K562 (cell line): ENCODE results near the gene FSTL4. TPM values are rescaled to one million over a fixed set of nuclear protein-coding genes. Genes with fewer than 3 reads are reported as not detected.

Source experiments
- ATAC-seq: fragments of 200-7000 bp; cut with Tn5 transposase; 3 replicates; pipeline ENCODE4 v1.9.1; 2020; ENCODE audit warnings: moderate library complexity
- BruUV-seq: library from RNA; stranded (reverse); fragments of 400-500 nt; replicated peaks from 2 replicates; lab custom pipeline; 2021; lab: Mats Ljungman, UMichigan
- CTCF ChIA-PET: fragments of 300-600 bp; formaldehyde crosslinking; extraction: SDS; loops from one replicate; lab custom pipeline; 2021; ENCODE audit warnings: low intra/inter-chr PET ratio; lab: Yijun Ruan, JAX
- POLR2A ChIA-PET: fragments of 300-600, 350-650 bp; sonication (Branson Sonifier 250); formaldehyde crosslinking; extraction: SDS; loops from one replicate; lab custom pipeline; 2021; ENCODE audit warnings: antibody characterized with exemption, inconsistent platforms; lab: Yijun Ruan, JAX
- DNase-seq, 4 experiments: peaks; one replicate each; pipeline versions ENCODE4 v3.0.0 to v3.0.0-alpha.2; 2011 to 2018; ENCODE audit warnings: low spot score in 3 of 4, mixed read lengths in 3 of 4; ENCODE audit errors: extremely low read depth in 1 of 4
- FAIRE-seq: peaks from 2 replicates; lab custom pipeline; 2011; peaks lifted over from hg19 to GRCh38; lab: Jason Lieb, UNC
- H2AFZ ChIP-seq: 2 replicates; pipeline ENCODE4 v1.6.0; 2011; ENCODE audit warnings: low read depth, low read length, control low read depth, inconsistent platforms
- H3K27ac ChIP-seq: fragments of 200-600 bp; 3 replicates; pipeline ENCODE4 v1.8.0; 2011; ENCODE audit warnings: low read depth, mild to moderate bottlenecking, control low read depth, inconsistent platforms, low read length, moderate library complexity, mixed read lengths; ENCODE audit errors: extremely low read depth
- H3K27me3 ChIP-seq, 2 experiments: fragments of 300-600 bp in 1 of 2; 2 replicates in 1 of 2; 3 replicates in 1 of 2; pipeline versions ENCODE4 v1.6.0 to v1.8.0; 2011; ENCODE audit warnings: inconsistent platforms in 2 of 2, low read length in 2 of 2, mild to moderate bottlenecking in 1 of 2, mixed read lengths in 1 of 2, moderate library complexity in 1 of 2; ENCODE audit not compliant: control insufficient read depth in 2 of 2, insufficient read depth in 2 of 2
- H3K36me3 ChIP-seq: fragments of 300-600 bp; 3 replicates; pipeline ENCODE4 v1.8.0; 2011; ENCODE audit warnings: mild to moderate bottlenecking, low read length, inconsistent platforms; ENCODE audit not compliant: control insufficient read depth, insufficient read depth
- H3K4me1 ChIP-seq, 2 experiments: fragments of 200-600 bp in 1 of 2; replicated peaks in 1 of 2; 2 replicates in 1 of 2; 3 replicates in 1 of 2; pipeline versions ENCODE4 v1.5.1 to v1.8.0; 2011; ENCODE audit warnings: inconsistent platforms in 2 of 2, low read length in 2 of 2, mild to moderate bottlenecking in 1 of 2, mixed read lengths in 1 of 2, moderate library complexity in 1 of 2; ENCODE audit not compliant: control insufficient read depth in 2 of 2, insufficient read depth in 2 of 2
- H3K4me2 ChIP-seq: 2 replicates; pipeline ENCODE4 v1.6.1; 2011; ENCODE audit warnings: low read length, control low read depth, inconsistent platforms, mixed read lengths; ENCODE audit not compliant: insufficient read depth
- H3K4me3 ChIP-seq: fragments of 200-600 bp; sonication (generic), shearing (Covaris generic); 2 replicates; pipeline ENCODE4 v1.5.1; 2016; ENCODE audit warnings: control low read depth, inconsistent platforms
- H3K79me2 ChIP-seq: fragments of 200-600 bp; 3 replicates; pipeline ENCODE4 v1.8.0; 2011; ENCODE audit warnings: low read length, inconsistent platforms; ENCODE audit not compliant: control insufficient read depth, insufficient read depth
- H3K9ac ChIP-seq, 2 experiments: 2 replicates each; pipeline versions ENCODE4 v1.6.0 to v1.6.1; 2011; ENCODE audit warnings: low read depth in 2 of 2, low read length in 2 of 2, control low read depth in 1 of 2, inconsistent platforms in 1 of 2, mild to moderate bottlenecking in 1 of 2, mixed read lengths in 1 of 2; ENCODE audit not compliant: insufficient read depth in 1 of 2
- H3K9me1 ChIP-seq: one replicate; pipeline ENCODE4 v1.6.0; 2011; ENCODE audit warnings: inconsistent platforms, mild to moderate bottlenecking, low read length, moderate library complexity; ENCODE audit not compliant: control insufficient read depth, insufficient read depth
- H3K9me3 ChIP-seq: replicated peaks from 2 replicates; pipeline ENCODE4 v1.5.1; 2011; ENCODE audit warnings: low read depth, low read length, inconsistent platforms; ENCODE audit not compliant: control insufficient read depth, insufficient read depth
- H4K20me1 ChIP-seq: replicated peaks from 2 replicates; pipeline ENCODE4 v1.6.1; 2011; ENCODE audit warnings: low read length, inconsistent platforms, mixed read lengths; ENCODE audit not compliant: control insufficient read depth, insufficient read depth
- FOXA3 ChIP-seq, 2 experiments: fragments of 450-650 bp in 1 of 2; sonication (generic) in 1 of 2; formaldehyde crosslinking; IDR thresholded peaks in 1 of 2; conservative IDR thresholded peaks in 1 of 2; 2 replicates each; pipeline versions ENCODE4 v1.4.0 to v1.8.0; 2020 to 2022; ENCODE audit warnings: mild to moderate bottlenecking in 2 of 2, missing genetic modification reagents in 1 of 2
- KLF1 ChIP-seq: fragments of 450-650 bp; IDR thresholded peaks from 2 replicates; pipeline ENCODE4 v1.6.1; 2016; ENCODE audit warnings: missing genetic modification characterization, missing compliant biosample characterization
- NELFE ChIP-seq: IDR thresholded peaks from 2 replicates; pipeline ENCODE4 v1.6.1; 2011; ENCODE audit warnings: mild to moderate bottlenecking; ENCODE audit not compliant: insufficient read depth, insufficient read length
- RBM22 ChIP-seq: fragments of 200-400 bp; formaldehyde crosslinking; IDR thresholded peaks from 2 replicates; pipeline ENCODE4 v1.6.1; 2018; ENCODE audit warnings: low read length, low read depth; ENCODE audit not compliant: poor library complexity, severe bottlenecking
- TCFL5 ChIP-seq: fragments of 250-450 bp; sonication (Bioruptor Pico); conservative IDR thresholded peaks from 2 replicates; pipeline ENCODE4 v1.6.1; 2021; ENCODE audit warnings: mild to moderate bottlenecking, moderate library complexity, matching md5 sums
- ZBTB5 ChIP-seq: fragments of 450-650 bp; IDR thresholded peaks from 2 replicates; pipeline ENCODE4 v1.6.1; 2017; ENCODE audit warnings: antibody characterized with exemption
- WGBS: fragments of 100-300 bp; shearing (Covaris generic); methylation state at CpG from one replicate; pipeline ENCODE4 v1.1.6; 2016; ENCODE audit warnings: low coverage, mixed read lengths; ENCODE audit not compliant: insufficient coverage; ENCODE audit errors: missing lambda C conversion rate; 5-methylcytosine and 5-hydroxymethylcytosine counted together
- in situ Hi-C: fragments of 300-500 bp; cut with MboI; formaldehyde crosslinking; loops from 4 replicates; pipeline ENCODE4 v1.15.0; 2018; ENCODE audit warnings: inconsistent platforms, mixed read lengths
- intact Hi-C: fragments of 100-400 bp; cut with micrococcal nuclease; formaldehyde crosslinking; loops from 2 replicates; pipeline ENCODE4 v1.14.2; 2022
- polyA plus RNA-seq, 8 experiments: library from polyadenylated mRNA; depleted of rRNA in 4 of 8; stranded (reverse) in 5 of 8; unstranded in 3 of 8; fragments of >200 nt; fragmentation: Nextera tagmentation in 2 of 8; fragmentation: Illumina TruSeq in 1 of 8; extraction: Ambion mirVana in 2 of 8; extraction: Trizol in 1 of 8; gene quantifications; 2 replicates each; pipeline versions ENCODE4 v1.2.1 to v1.2.3, GENCODE V29; 2011 to 2014; ENCODE audit warnings: inconsistent platforms in 1 of 8, missing spikeins in 1 of 8
- total RNA-seq, 7 experiments: library from RNA; depleted of rRNA in 6 of 7; stranded (reverse); fragments of >200 nt in 6 of 7; fragmentation: Illumina TruSeq in 2 of 7; extraction: Trizol in 2 of 7; gene quantifications; 2 replicates each; pipeline versions ENCODE4 v1.2.1 to v1.2.3, GENCODE V29; 2011 to 2021; ENCODE audit warnings: low replicate concordance in 1 of 7

Gene FSTL4
- total and polyA plus RNA-seq, 9 of the 15 experiments (the other 6 are each of a cell fraction or from before 2014, with no cell fraction given), result 0.08 to 0.18 (median 0.10) TPM; not detected in 5

GRCh38 chr5:133514456-133514855 lies 97.9 kb downstream of the FSTL4 start:
- Histone ChIP-seq H3K9me3 (no peaks in the 10 kb centered on the region), H3K27me3 (peaks cover 7 to 18% of the 10 kb centered on the region in 2 experiments; a peak in 3 of 5 replicates), H4K20me1 (no peaks in the 10 kb centered on the region), H3K4me2 (no peak overlapping the region), H3K27ac (no peak overlapping the region), H3K36me3 (no peaks in the 10 kb centered on the region), H3K4me3 (no peak overlapping the region), H3K9me1 (no peaks in the 10 kb centered on the region), H2AFZ (no peak overlapping the region), H3K79me2 (no peaks in the 10 kb centered on the region), H3K4me1 (peaks cover 3 to 14% of the 10 kb centered on the region in 2 experiments; a peak in 3 of 5 replicates), H3K9ac (no peak overlapping the region)
- intact Hi-C loops, result no loop called here
- TF ChIP-seq RBM22 (no peak), KLF1 (tag) (no peak), TCFL5 (CRISPR knock-in tag) (no peak), NELFE (no peak), ZBTB5 (no peak), FOXA3 (CRISPR knock-in tag; conservative IDR thresholded peaks at IDR 0.05 in 1 of 2, IDR thresholded peaks at IDR 0.05 in 1 of 2) (no peak)
- ATAC-seq, result no peak
- POLR2A ChIA-PET, result no interaction called here
- DNase-seq, result no peak
- FAIRE-seq, result no peak
- WGBS, result 0% methylated on average over 1 of the region's 1 CpG
- in situ Hi-C loops, result no loop called here
- CTCF ChIA-PET, result interaction anchor here (0.7 kb wide), 1 partner anchor 121 kb away, joined by 3 read pairs; no protein-coding TSS in a partner anchor
- BruUV-seq, result no TSS peak
